Osteocyte (in vitro differentiated cells): Measurements from ENCODE around the gene PHF8. TPM values are rescaled to one million over a fixed set of nuclear protein-coding genes. Genes with fewer than 3 reads are reported as not detected.
A peak's percentile ranks its signal among the peaks of the same experiment; 100 is the strongest.

Experiments
- DNase-seq: peaks from one replicate; pipeline ENCODE4 v3.0.0; 2021; ENCODE audit warnings: mixed read lengths; ENCODE audit not compliant: unreplicated experiment; ENCODE audit errors: extremely low spot score
- H3K27ac Mint-ChIP-seq: one replicate; pipeline ENCODE4 v1.8.0; 2021; ENCODE audit warnings: mild to moderate bottlenecking, mixed read lengths; ENCODE audit not compliant: unreplicated experiment
- H3K27me3 Mint-ChIP-seq: one replicate; pipeline ENCODE4 v1.8.0; 2021; ENCODE audit warnings: mixed read lengths; ENCODE audit not compliant: unreplicated experiment
- H3K36me3 Mint-ChIP-seq: one replicate; pipeline ENCODE4 v1.8.0; 2021; ENCODE audit warnings: mixed read lengths; ENCODE audit not compliant: unreplicated experiment
- H3K4me1 Mint-ChIP-seq: one replicate; pipeline ENCODE4 v1.8.0; 2021; ENCODE audit warnings: mixed read lengths; ENCODE audit not compliant: unreplicated experiment
- H3K4me3 Mint-ChIP-seq: one replicate; pipeline ENCODE4 v1.8.0; 2021; ENCODE audit warnings: mild to moderate bottlenecking, moderate library complexity, mixed read lengths; ENCODE audit not compliant: unreplicated experiment
- H3K9me3 Mint-ChIP-seq: one replicate; pipeline ENCODE4 v1.8.0; 2021; ENCODE audit warnings: mixed read lengths; ENCODE audit not compliant: unreplicated experiment
- CTCF ChIP-seq: fragments of 200-600 bp; sonication (generic); IDR thresholded peaks from 2 replicates; pipeline ENCODE4 v1.5.0; 2021; ENCODE audit warnings: antibody characterized with exemption, mild to moderate bottlenecking, moderate library complexity
- total RNA-seq: library from RNA; stranded (reverse); gene quantifications from 2 replicates; pipeline ENCODE4 v1.2.1, GENCODE V29; 2021

PHF8 gene
- total RNA-seq, 1 donor from 2014 or later: 30.0 TPM

DNA sequence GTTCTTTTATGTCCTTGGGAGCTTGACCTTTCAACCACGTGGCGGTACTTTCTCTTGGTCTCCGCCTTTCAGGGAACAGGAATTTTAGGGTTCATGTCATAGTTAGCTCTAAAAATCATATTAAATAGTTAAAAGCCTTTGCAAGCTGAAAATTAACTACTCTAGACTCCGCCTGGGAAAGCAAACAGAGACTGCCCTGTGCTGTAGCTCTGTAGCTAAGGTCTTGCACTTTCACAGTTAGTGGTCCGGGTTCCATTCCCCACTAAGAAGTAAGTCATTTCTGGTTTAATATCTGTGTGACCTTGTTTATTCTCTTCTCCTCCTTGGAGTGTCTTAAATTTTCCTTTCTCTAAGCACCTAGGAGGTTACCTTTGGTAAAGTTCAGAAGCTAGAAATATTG lies 118.2 kb downstream of the PHF8 start:
- Mint-ChIP-seq H3K4me1 (no peaks in the 10 kb centered on the region), H3K27me3 (no peaks in the 10 kb centered on the region), H3K9me3 (peaks cover 3% of the 10 kb centered on the region), H3K4me3 (no peak overlapping the region), H3K27ac (no peak overlapping the region), H3K36me3 (no peaks in the 10 kb centered on the region)
- no peak for DNase-seq
- TF ChIP-seq CTCF: no peak

- Mint-ChIP-seq H3K27ac (no peak overlapping the region), H3K9me3 (peaks cover 9% of the 10 kb centered on the region), H3K4me3 (no peak overlapping the region)
Observed at GRCh38 chrX:53918702-53919101, 125.6 kb downstream of the PHF8 start.

GRCh38 chrX:53900623-53901022 lies 143.7 kb downstream of the PHF8 start:
- peaks cover 8% of the 10 kb centered on the region for H3K9me3 Mint-ChIP-seq
- H3K36me3 Mint-ChIP-seq: no peaks in the 10 kb centered on the region
- TF ChIP-seq CTCF: no peak
- H3K27me3 Mint-ChIP-seq: no peaks in the 10 kb centered on the region
- DNase-seq: no peak
- no peak overlapping the region for H3K4me3 Mint-ChIP-seq
- no peak overlapping the region for H3K27ac Mint-ChIP-seq
- H3K4me1 Mint-ChIP-seq: no peaks in the 10 kb centered on the region

More at GRCh38 chrX:53918702-53919101, 125.6 kb downstream of the PHF8 start:
- H3K4me1 Mint-ChIP-seq: no peaks in the 10 kb centered on the region
- no peaks in the 10 kb centered on the region for H3K27me3 Mint-ChIP-seq
- no peaks in the 10 kb centered on the region for H3K36me3 Mint-ChIP-seq
- no peak for TF ChIP-seq CTCF
- peak; percentile 13 for DNase-seq

- no peak for DNase-seq
- Mint-ChIP-seq H3K4me1 (no peaks in the 10 kb centered on the region), H3K27me3 (no peaks in the 10 kb centered on the region), H3K36me3 (no peaks in the 10 kb centered on the region), H3K27ac (no peak overlapping the region), H3K9me3 (peaks cover 8% of the 10 kb centered on the region), H3K4me3 (no peak overlapping the region)
- TF ChIP-seq CTCF: no peak
Observed at GRCh38 chrX:53895270-53895669, 149.0 kb downstream of the PHF8 start.

Other genes with a start within 250 kb of the PHF8 start
- 11.6 and 12.0 TPM in 2 replicates for gene FAM120C, start 138.8 kb upstream of the PHF8 start, total RNA-seq